ENCODE measurements around the gene SNN. TPM values are rescaled to one million over a fixed set of nuclear protein-coding genes. Genes with fewer than 3 reads are reported as not detected.

The SNN gene
- total RNA-seq, 1 donor: 13.8 TPM

GRCh38 chr16:11687601-11688519, 19.6 kb downstream of the SNN start:
- Histone ChIP-seq H4K20me1 (ENCODE audit: insufficient read depth, low read length) (peaks cover 22% of the 10 kb centered on the region), H3K9me3 (ENCODE audit: low read depth, low read length) (no peaks in the 10 kb centered on the region), H3K4me1 (ENCODE audit: insufficient read depth, low read length) (peaks cover 17% of the 10 kb centered on the region), H3K36me3 (ENCODE audit: insufficient read depth, low read length) (peaks cover 52% of the 10 kb centered on the region), H3K79me2 (ENCODE audit: insufficient read depth, low read length) (peaks cover 23% of the 10 kb centered on the region), H2AFZ (ENCODE audit: low read length) (no peak overlapping the region), H3K27me3 (ENCODE audit: insufficient read depth, low read length) (no peaks in the 10 kb centered on the region), H3K4me2 (ENCODE audit: insufficient read depth, low read length) (no peak overlapping the region), H3K4me3 (ENCODE audit: insufficient read depth, low read length) (no peak overlapping the region), H3K27ac (ENCODE audit: low read depth, low read length) (no peak overlapping the region)
- no peak for TF ChIP-seq CTCF (IDR thresholded peaks at IDR 0.05; ENCODE audit: extremely low read depth, low read depth, low read length)
- DNase-seq (ENCODE audit: insufficient read length, low spot score, missing footprints): no peak

- Histone ChIP-seq H3K9me3 (ENCODE audit: low read depth, low read length) (no peaks in the 10 kb centered on the region), H3K27ac (ENCODE audit: low read depth, low read length) (no peak overlapping the region), H4K20me1 (ENCODE audit: insufficient read depth, low read length) (peaks cover 17% of the 10 kb centered on the region), H3K27me3 (ENCODE audit: insufficient read depth, low read length) (no peaks in the 10 kb centered on the region), H3K79me2 (ENCODE audit: insufficient read depth, low read length) (peaks cover 23% of the 10 kb centered on the region), H3K4me2 (ENCODE audit: insufficient read depth, low read length) (no peak overlapping the region), H3K36me3 (ENCODE audit: insufficient read depth, low read length) (peaks cover 47% of the 10 kb centered on the region), H3K4me1 (ENCODE audit: insufficient read depth, low read length) (peaks cover 11% of the 10 kb centered on the region), H2AFZ (ENCODE audit: low read length) (no peak overlapping the region), H3K4me3 (ENCODE audit: insufficient read depth, low read length) (no peak overlapping the region)
- DNase-seq (ENCODE audit: insufficient read length, low spot score, missing footprints): no peak
- no peak for TF ChIP-seq CTCF (IDR thresholded peaks at IDR 0.05; ENCODE audit: extremely low read depth, low read depth, low read length)
Observed at GRCh38 chr16:11688520-11688886, 20.2 kb downstream of the SNN start.

GRCh38 chr16:11689031-11689840, 21.0 kb downstream of the SNN start:
- H3K4me3 ChIP-seq (ENCODE audit: insufficient read depth, low read length): no peak overlapping the region
- H3K27me3 ChIP-seq (ENCODE audit: insufficient read depth, low read length): no peaks in the 10 kb centered on the region
- H3K4me2 ChIP-seq (ENCODE audit: insufficient read depth, low read length): no peak overlapping the region
- no peak overlapping the region for H2AFZ ChIP-seq (ENCODE audit: low read length)
- DNase-seq (ENCODE audit: insufficient read length, low spot score, missing footprints): peak; percentile 21
- peaks cover 40% of the 10 kb centered on the region for H3K36me3 ChIP-seq (ENCODE audit: insufficient read depth, low read length)
- no peak for TF ChIP-seq CTCF (IDR thresholded peaks at IDR 0.05; ENCODE audit: extremely low read depth, low read depth, low read length)
- H4K20me1 ChIP-seq (ENCODE audit: insufficient read depth, low read length): peaks cover 17% of the 10 kb centered on the region
- H3K79me2 ChIP-seq (ENCODE audit: insufficient read depth, low read length): peaks cover 23% of the 10 kb centered on the region
- H3K9me3 ChIP-seq (ENCODE audit: low read depth, low read length): no peaks in the 10 kb centered on the region
- H3K27ac ChIP-seq (ENCODE audit: low read depth, low read length): no peak overlapping the region
- H3K4me1 ChIP-seq (ENCODE audit: insufficient read depth, low read length): peaks cover 11% of the 10 kb centered on the region

GRCh38 chr16:11691235-11691634, 23.0 kb downstream of the SNN start:
- Histone ChIP-seq H2AFZ (ENCODE audit: low read length) (no peak overlapping the region), H3K79me2 (ENCODE audit: insufficient read depth, low read length) (peaks cover 29% of the 10 kb centered on the region), H3K4me1 (ENCODE audit: insufficient read depth, low read length) (peaks cover 11% of the 10 kb centered on the region), H3K27me3 (ENCODE audit: insufficient read depth, low read length) (no peaks in the 10 kb centered on the region), H3K4me3 (ENCODE audit: insufficient read depth, low read length) (no peak overlapping the region), H4K20me1 (ENCODE audit: insufficient read depth, low read length) (peaks cover 12% of the 10 kb centered on the region), H3K27ac (ENCODE audit: low read depth, low read length) (no peak overlapping the region), H3K36me3 (ENCODE audit: insufficient read depth, low read length) (peaks cover 33% of the 10 kb centered on the region), H3K4me2 (ENCODE audit: insufficient read depth, low read length) (no peak overlapping the region), H3K9me3 (ENCODE audit: low read depth, low read length) (no peaks in the 10 kb centered on the region)
- TF ChIP-seq CTCF (IDR thresholded peaks at IDR 0.05; ENCODE audit: extremely low read depth, low read depth, low read length): no peak
- DNase-seq (ENCODE audit: insufficient read length, low spot score, missing footprints): no peak

Data from osteoblast (primary cell).